CD8-positive, alpha-beta memory T cell (primary cell): ENCODE results near the gene ATP6V1G2. TPM values are rescaled to one million over a fixed set of nuclear protein-coding genes. Genes with fewer than 3 reads are reported as not detected.

Experiments
- CTCF ChIA-PET: fragments of 350-600 bp; sonication (Branson Sonifier 250); formaldehyde crosslinking; loops from one replicate; lab custom pipeline; 2021; ENCODE audit warnings: antibody characterized with exemption; lab: Charles Lee
- POLR2A ChIA-PET: fragments of 350-600 bp; sonication (Branson Sonifier 250); formaldehyde crosslinking; loops from one replicate; lab custom pipeline; 2021; ENCODE audit warnings: antibody characterized with exemption; lab: Charles Lee
- DNase-seq, 5 donors: peaks; one replicate each; pipeline versions ENCODE4 v3.0.0 to v3.0.0-alpha.2; 2020 to 2022; ENCODE audit warnings: mixed read lengths in 1 of 5
- H3K27ac ChIP-seq: one replicate; pipeline ENCODE4 v1.7.0; 2013; ENCODE audit warnings: low read depth, mild to moderate bottlenecking, low read length, moderate library complexity
- H3K27me3 ChIP-seq: 2 replicates; pipeline ENCODE4 v1.7.0; 2013; ENCODE audit warnings: low read length, mild to moderate bottlenecking; ENCODE audit not compliant: insufficient read depth, poor library complexity, severe bottlenecking
- H3K36me3 ChIP-seq: 2 replicates; pipeline ENCODE4 v1.7.0; 2013; ENCODE audit warnings: mild to moderate bottlenecking, low read length, moderate library complexity; ENCODE audit not compliant: insufficient read depth
- H3K4me1 ChIP-seq: 2 replicates; pipeline ENCODE4 v1.7.0; 2013; ENCODE audit warnings: mild to moderate bottlenecking, low read length, moderate library complexity; ENCODE audit not compliant: insufficient read depth
- H3K4me3 ChIP-seq: 2 replicates; pipeline ENCODE4 v1.7.0; 2013; ENCODE audit warnings: mild to moderate bottlenecking, low read length
- H3K9me3 ChIP-seq: 2 replicates; pipeline ENCODE4 v1.7.0; 2013; ENCODE audit warnings: mild to moderate bottlenecking, low read length
- H3K27ac Mint-ChIP-seq, 8 donors: one replicate each; pipeline ENCODE4 v1.8.0; 2020 to 2021; ENCODE audit warnings: mixed read lengths in 8 of 8, mild to moderate bottlenecking in 6 of 8, inconsistent platforms in 3 of 8, moderate library complexity in 3 of 8
- H3K27me3 Mint-ChIP-seq, 2 donors: one replicate each; pipeline ENCODE4 v1.8.0; 2020 to 2021; ENCODE audit warnings: mixed read lengths in 2 of 2, mild to moderate bottlenecking in 1 of 2, moderate library complexity in 1 of 2
- H3K36me3 Mint-ChIP-seq, 3 donors: one replicate each; pipeline ENCODE4 v1.8.0; 2020 to 2021; ENCODE audit warnings: mixed read lengths in 3 of 3, inconsistent platforms in 1 of 3, mild to moderate bottlenecking in 1 of 3
- H3K4me1 Mint-ChIP-seq, 3 donors: one replicate each; pipeline ENCODE4 v1.8.0; 2020 to 2021; ENCODE audit warnings: mixed read lengths in 3 of 3, inconsistent platforms in 1 of 3, mild to moderate bottlenecking in 1 of 3
- H3K4me3 Mint-ChIP-seq, 7 donors: one replicate each; pipeline ENCODE4 v1.8.0; 2020 to 2021; ENCODE audit warnings: mixed read lengths in 7 of 7, mild to moderate bottlenecking in 6 of 7, moderate library complexity in 4 of 7, inconsistent platforms in 2 of 7
- H3K9me3 Mint-ChIP-seq, 5 donors: one replicate each; pipeline ENCODE4 v1.8.0; 2020 to 2022; ENCODE audit warnings: mixed read lengths in 5 of 5, mild to moderate bottlenecking in 3 of 5, moderate library complexity in 2 of 5, inconsistent platforms in 1 of 5
- polyA plus RNA-seq: library from polyadenylated mRNA; unstranded; fragments of 300-500 nt; fragmentation: Illumina TruSeq; gene quantifications from one replicate; pipeline ENCODE4 v1.2.3, GENCODE V29; 2021
- total RNA-seq, 2 experiments: library from RNA; stranded (reverse); gene quantifications; one replicate each; pipeline ENCODE4 v1.2.3, GENCODE V29; 2021

ATP6V1G2 gene
- total and polyA plus RNA-seq, 3 experiments from 2014 or later = 0.94 to 2.0 (median 1.4) TPM

GRCh38 chr6:31568537-31568961 is 22.1 kb upstream of the ATP6V1G2 start:
- peak overlapping the region; percentile 1 for H3K4me3 ChIP-seq

GRCh38 chr6:31567531-31568370 is 21.3 kb upstream of the ATP6V1G2 start:
- H3K27ac ChIP-seq = peak overlapping the region; percentile 52
- CTCF ChIA-PET = interaction anchor here (0.7 to 32.2 kb wide), 3 partner anchors 14 to 30 kb away, joined by 3 to 576 read pairs (median 61); partner anchors contain the start of genes DDX39B, LST1, LTB and TNF
- no peaks in the 10 kb centered on the region for H3K27me3 ChIP-seq
- POLR2A ChIA-PET = interaction anchor here (1.1 to 3.9 kb wide), 5 partner anchors 8 to 26 kb away, joined by 3 to 13 read pairs (median 6); no protein-coding TSS in a partner anchor
- Mint-ChIP-seq H3K27ac (peak overlapping the region; percentile 92 to 100 (median 96)), H3K9me3 (peaks cover 0 to 2% (median 0%) of the 10 kb centered on the region in 5 donors), H3K4me1 (peaks cover 62 to 85% (median 81%) of the 10 kb centered on the region in 3 donors), H3K27me3 (peaks cover 0 to 2% of the 10 kb centered on the region in 2 donors), H3K4me3 (peak overlapping the region; percentile 41 to 81 (median 70)), H3K36me3 (peaks cover 4 to 32% (median 13%) of the 10 kb centered on the region in 3 donors)
- peaks cover 62% of the 10 kb centered on the region for H3K4me1 ChIP-seq
- DNase-seq = peak in 1 of 5 donors; percentile 60
- no peak overlapping the region for H3K4me3 ChIP-seq
- H3K9me3 ChIP-seq = no peaks in the 10 kb centered on the region
- H3K36me3 ChIP-seq = no peaks in the 10 kb centered on the region

More at GRCh38 chr6:31568537-31568961, 22.1 kb upstream of the ATP6V1G2 start:
- H3K9me3 ChIP-seq = no peaks in the 10 kb centered on the region
- H3K4me1 ChIP-seq = peaks cover 65% of the 10 kb centered on the region
- ChIA-PET CTCF (interaction anchor here (1.1 to 32.2 kb wide), 4 partner anchors 10 to 29 kb away, joined by 3 to 576 read pairs (median 32); partner anchors contain the start of genes LST1, LTB and TNF), POLR2A (interaction anchor here (1.3 to 3.9 kb wide), 4 partner anchors 9 to 14 kb away, joined by 3 to 13 read pairs (median 6); no protein-coding TSS in a partner anchor)
- peaks cover 0 to 2% (median 0%) of the 10 kb centered on the region in 5 donors for H3K9me3 Mint-ChIP-seq
- H3K27me3 Mint-ChIP-seq = peaks cover 0 to 2% of the 10 kb centered on the region in 2 donors
- peak overlapping the region; percentile 92 to 100 (median 96) for H3K27ac Mint-ChIP-seq
- H3K36me3 ChIP-seq = no peaks in the 10 kb centered on the region
- H3K4me3 Mint-ChIP-seq = peak overlapping the region; percentile 41 to 81 (median 70)
- peak overlapping the region; percentile 52 for H3K27ac ChIP-seq
- peaks cover 68 to 87% (median 82%) of the 10 kb centered on the region in 3 donors for H3K4me1 Mint-ChIP-seq
- peaks cover 4 to 27% (median 11%) of the 10 kb centered on the region in 3 donors for H3K36me3 Mint-ChIP-seq
- DNase-seq = peak; percentile 51 to 84 (median 75)
- H3K27me3 ChIP-seq = no peaks in the 10 kb centered on the region

GRCh38 chr6:31560697-31561058 is 14.3 kb upstream of the ATP6V1G2 start:
- no peak for DNase-seq
- Mint-ChIP-seq H3K9me3 (no peaks in the 10 kb centered on the region), H3K27me3 (no peaks in the 10 kb centered on the region), H3K4me3 (peak overlapping the region; percentile 76 to 91 (median 85)), H3K36me3 (peaks cover 3 to 41% (median 25%) of the 10 kb centered on the region in 3 donors), H3K4me1 (peaks cover 66 to 84% (median 80%) of the 10 kb centered on the region in 3 donors), H3K27ac (peak overlapping the region; percentile 89 to 97 (median 94))
- ChIA-PET POLR2A (interaction anchor here (1.0 to 2.7 kb wide), 4 partner anchors 19 to 91 kb away, joined by 3 to 42 read pairs (median 8); partner anchors contain the start of genes LTB and NCR3), CTCF (interaction anchor here (0.9 to 32.2 kb wide), 4 partner anchors 11 to 36 kb away, joined by 3 to 576 read pairs (median 60); partner anchors contain the start of genes LST1, LTB, NCR3 and NFKBIL1)
- H3K9me3 ChIP-seq = no peaks in the 10 kb centered on the region
- peaks cover 7% of the 10 kb centered on the region for H3K36me3 ChIP-seq
- H3K4me1 ChIP-seq = peaks cover 70% of the 10 kb centered on the region
- H3K4me3 ChIP-seq = no peak overlapping the region
- no peak overlapping the region for H3K27ac ChIP-seq
- H3K27me3 ChIP-seq = no peaks in the 10 kb centered on the region

GRCh38 chr6:31559958-31560696 is 13.7 kb upstream of the ATP6V1G2 start:
- peak in 3 of 5 donors; percentile 42 to 64 (median 49) for DNase-seq

GRCh38 chr6:31559606-31559957 is 13.2 kb upstream of the ATP6V1G2 start:
- H3K27ac ChIP-seq = peak overlapping the region; percentile 18
- peaks cover 57 to 77% (median 72%) of the 10 kb centered on the region in 3 donors for H3K4me1 Mint-ChIP-seq
- H3K27me3 ChIP-seq = no peaks in the 10 kb centered on the region
- H3K4me3 Mint-ChIP-seq = peak overlapping the region; percentile 76 to 91 (median 85)
- no peaks in the 10 kb centered on the region for H3K9me3 Mint-ChIP-seq
- no peaks in the 10 kb centered on the region for H3K9me3 ChIP-seq
- CTCF ChIA-PET = interaction anchor here (0.6 to 32.2 kb wide), 9 partner anchors 9 to 159 kb away, joined by 3 to 576 read pairs (median 4); partner anchors contain the start of genes ATP6V1G2, DDX39B, LST1 and LTB
- no peaks in the 10 kb centered on the region for H3K27me3 Mint-ChIP-seq
- peaks cover 70% of the 10 kb centered on the region for H3K4me1 ChIP-seq
- peak overlapping the region; percentile 89 to 97 (median 94) for H3K27ac Mint-ChIP-seq
- peaks cover 3 to 30% (median 14%) of the 10 kb centered on the region in 3 donors for H3K36me3 Mint-ChIP-seq
- DNase-seq = no peak
- peak overlapping the region; percentile 54 for H3K4me3 ChIP-seq
- POLR2A ChIA-PET = interaction anchor here (1.0 to 2.7 kb wide), 11 partner anchors 8 to 255 kb away, joined by 3 to 42 read pairs (median 6); partner anchors contain the start of genes DDX39B, HSPA1A, HSPA1L and LTB
- peaks cover 7% of the 10 kb centered on the region for H3K36me3 ChIP-seq

More at GRCh38 chr6:31559958-31560696, 13.7 kb upstream of the ATP6V1G2 start:
- Mint-ChIP-seq H3K4me1 (peaks cover 62 to 79% (median 74%) of the 10 kb centered on the region in 3 donors), H3K9me3 (no peaks in the 10 kb centered on the region), H3K4me3 (peak overlapping the region; percentile 76 to 91 (median 85)), H3K27ac (peak overlapping the region; percentile 89 to 97 (median 94)), H3K36me3 (peaks cover 3 to 35% (median 19%) of the 10 kb centered on the region in 3 donors), H3K27me3 (no peaks in the 10 kb centered on the region)
- Histone ChIP-seq H3K27me3 (no peaks in the 10 kb centered on the region), H3K4me3 (peak overlapping the region; percentile 54), H3K36me3 (peaks cover 7% of the 10 kb centered on the region), H3K9me3 (no peaks in the 10 kb centered on the region), H3K4me1 (peaks cover 70% of the 10 kb centered on the region), H3K27ac (peak overlapping the region; percentile 18)
- POLR2A ChIA-PET = interaction anchor here (1.0 to 2.7 kb wide), 9 partner anchors 9 to 91 kb away, joined by 3 to 42 read pairs (median 9); partner anchors contain the start of genes DDX39B, LTB, NCR3 and TNF
- CTCF ChIA-PET = interaction anchor here (0.9 to 32.2 kb wide), 5 partner anchors 10 to 37 kb away, joined by 3 to 576 read pairs (median 23); partner anchors contain the start of genes DDX39B, LST1, LTB and NCR3

GRCh38 chr6:31558631-31559500 is 12.5 kb upstream of the ATP6V1G2 start:
- Mint-ChIP-seq H3K36me3 (peaks cover 3 to 28% (median 14%) of the 10 kb centered on the region in 3 donors), H3K27me3 (no peaks in the 10 kb centered on the region), H3K4me1 (peaks cover 56 to 77% (median 71%) of the 10 kb centered on the region in 3 donors), H3K4me3 (peak overlapping the region; percentile 76 to 91 (median 85)), H3K9me3 (no peaks in the 10 kb centered on the region), H3K27ac (peak overlapping the region; percentile 89 to 97 (median 94))
- Histone ChIP-seq H3K27ac (peak overlapping the region; percentile 18), H3K9me3 (no peaks in the 10 kb centered on the region), H3K27me3 (no peaks in the 10 kb centered on the region), H3K4me1 (peaks cover 70% of the 10 kb centered on the region), H3K36me3 (peaks cover 7% of the 10 kb centered on the region), H3K4me3 (peak overlapping the region; percentile 54)
- ChIA-PET CTCF (interaction anchor here (0.6 to 32.2 kb wide), 8 partner anchors 9 to 159 kb away, joined by 3 to 576 read pairs (median 4); partner anchors contain the start of genes ATP6V1G2, DDX39B, LST1 and LTB), POLR2A (interaction anchor here (0.6 to 2.7 kb wide), 13 partner anchors 8 to 256 kb away, joined by 3 to 42 read pairs (median 4); partner anchors contain the start of genes BAG6, DDX39B, HSPA1A and HSPA1L)
- peak; percentile 59 to 86 (median 63) for DNase-seq
